Endometrial microvascular endothelial cells (primary cell): ENCODE measurements around the gene BIRC6. TPM values are rescaled to one million over a fixed set of nuclear protein-coding genes. Genes with fewer than 3 reads are reported as not detected.

Source experiments
- in situ Hi-C: cut with HindIII; loops from 2 replicates; pipeline ENCODE4 v1.10.0; 2017; ENCODE audit warnings: low sequenced_read_pairs, low pct_unique_long_range_greater_than_20kb; ENCODE audit errors: inconsistent ontology term
- total RNA-seq: library from RNA; depleted of rRNA; stranded (reverse); fragments of >200 nt; gene quantifications from one replicate; pipeline ENCODE4 v1.2.3, GENCODE V29; 2015; ENCODE audit errors: inconsistent ontology term

BIRC6 gene
- total RNA-seq, 1 donor from 2014 or later = 65.0 TPM

GRCh38 chr2:32564417-32565035 lies 207.7 kb downstream of the BIRC6 start:
- in situ Hi-C loops = no loop called here

GRCh38 chr2:32565902-32566301 lies 209.1 kb downstream of the BIRC6 start:
- in situ Hi-C loops = no loop called here

- in situ Hi-C loops = no loop called here
These were observed 215.2 kb downstream of the BIRC6 start for GRCh38 chr2:32572030-32572429.

GRCh38 chr2:32572737-32573136 lies 215.9 kb downstream of the BIRC6 start:
- in situ Hi-C loops = no loop called here

- in situ Hi-C loops = no loop called here
These were observed 235.0 kb downstream of the BIRC6 start for GRCh38 chr2:32591669-32592463.

- in situ Hi-C loops = no loop called here
These were observed 237.8 kb downstream of the BIRC6 start for GRCh38 chr2:32594573-32594972.

- in situ Hi-C loops = no loop called here
These were observed 254.5 kb downstream of the BIRC6 start for GRCh38 chr2:32611366-32611765.

- in situ Hi-C loops = no loop called here
These were observed 254.9 kb downstream of the BIRC6 start for GRCh38 chr2:32611771-32612170.

GRCh38 chr2:32614084-32614483 lies 257.3 kb downstream of the BIRC6 start:
- in situ Hi-C loops = no loop called here

- in situ Hi-C loops = no loop called here
These were observed 260.9 kb downstream of the BIRC6 start for GRCh38 chr2:32617599-32618189.

GRCh38 chr2:32622570-32623310 lies 265.9 kb downstream of the BIRC6 start:
- in situ Hi-C loops = no loop called here

GRCh38 chr2:32623311-32623706 lies 266.5 kb downstream of the BIRC6 start:
- in situ Hi-C loops = no loop called here

GRCh38 chr2:32624812-32625211 lies 268.0 kb downstream of the BIRC6 start:
- in situ Hi-C loops = no loop called here

GRCh38 chr2:32626639-32627221 lies 269.9 kb downstream of the BIRC6 start:
- in situ Hi-C loops = no loop called here

- in situ Hi-C loops = no loop called here
These were observed 270.6 kb downstream of the BIRC6 start for GRCh38 chr2:32627441-32627813.

- in situ Hi-C loops = no loop called here
These were observed 271.2 kb downstream of the BIRC6 start, which contains the start of gene TTC27 for GRCh38 chr2:32627814-32628579. TSS of gene TTC27 (plus strand) at chr2:32628050. CDS start at chr2:32628293, 243 bp downstream.

GRCh38 chr2:32632089-32632488 lies 275.3 kb downstream of the BIRC6 start:
- in situ Hi-C loops = no loop called here

GRCh38 chr2:32633040-32633439 lies 276.2 kb downstream of the BIRC6 start:
- in situ Hi-C loops = no loop called here
